DOHH2 (cell line): ENCODE measurements around the gene NRCAM.

Experiments used
- EZH2phosphoT487 ChIP-seq: fragments of 200-600 bp; sonication (generic); IDR thresholded peaks from 2 replicates; pipeline ENCODE4 v1.6.1; 2017; ENCODE audit warnings: borderline replicate concordance, mild to moderate bottlenecking, antibody characterized with exemption, low read length, moderate library complexity, mixed read lengths
- TF ChIP-seq, protein P1 (sequence below): fragments of 200-600 bp; sonication (generic); IDR thresholded peaks from one replicate; pipeline ENCODE4 v1.5.1; 2014; ENCODE audit warnings: antibody characterized with exemption, mild to moderate bottlenecking, low read depth, low read length; ENCODE audit not compliant: poor library complexity, severe bottlenecking

DNA sequence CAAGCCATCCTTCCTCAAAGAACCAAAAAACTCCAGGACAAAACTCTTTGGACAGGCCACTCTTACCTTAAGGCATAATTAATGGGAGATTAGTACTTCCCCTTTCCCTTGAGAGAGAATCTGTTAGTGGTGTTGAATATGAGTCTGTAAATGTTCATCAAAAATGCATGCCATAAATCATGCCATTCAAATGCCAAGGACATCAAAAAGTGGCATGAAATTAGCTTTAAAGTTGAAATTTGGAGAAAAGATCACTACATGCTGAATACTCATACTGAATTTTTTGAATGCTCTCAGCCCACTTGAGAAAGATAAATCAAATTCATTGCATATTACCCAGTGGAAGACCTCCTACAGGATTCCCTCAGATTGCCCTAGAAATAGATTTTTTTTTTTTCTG, 6.7 kb downstream of the NRCAM start:
- TF ChIP-seq, protein P1, sequence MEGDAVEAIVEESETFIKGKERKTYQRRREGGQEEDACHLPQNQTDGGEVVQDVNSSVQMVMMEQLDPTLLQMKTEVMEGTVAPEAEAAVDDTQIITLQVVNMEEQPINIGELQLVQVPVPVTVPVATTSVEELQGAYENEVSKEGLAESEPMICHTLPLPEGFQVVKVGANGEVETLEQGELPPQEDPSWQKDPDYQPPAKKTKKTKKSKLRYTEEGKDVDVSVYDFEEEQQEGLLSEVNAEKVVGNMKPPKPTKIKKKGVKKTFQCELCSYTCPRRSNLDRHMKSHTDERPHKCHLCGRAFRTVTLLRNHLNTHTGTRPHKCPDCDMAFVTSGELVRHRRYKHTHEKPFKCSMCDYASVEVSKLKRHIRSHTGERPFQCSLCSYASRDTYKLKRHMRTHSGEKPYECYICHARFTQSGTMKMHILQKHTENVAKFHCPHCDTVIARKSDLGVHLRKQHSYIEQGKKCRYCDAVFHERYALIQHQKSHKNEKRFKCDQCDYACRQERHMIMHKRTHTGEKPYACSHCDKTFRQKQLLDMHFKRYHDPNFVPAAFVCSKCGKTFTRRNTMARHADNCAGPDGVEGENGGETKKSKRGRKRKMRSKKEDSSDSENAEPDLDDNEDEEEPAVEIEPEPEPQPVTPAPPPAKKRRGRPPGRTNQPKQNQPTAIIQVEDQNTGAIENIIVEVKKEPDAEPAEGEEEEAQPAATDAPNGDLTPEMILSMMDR, result no peak
- TF ChIP-seq EZH2phosphoT487, result no peak
